Right cardiac atrium (tissue), 5 donors: ENCODE data around the gene BMP8A. TPM values are rescaled to one million over a fixed set of nuclear protein-coding genes. Genes with fewer than 3 reads are reported as not detected.
"Not testable (repeated sequence)": the region's sequence is repeated elsewhere in the genome, so short reads cannot be mapped to it uniquely, and the experiment has no call there.

Experiments
- ATAC-seq, 2 donors: fragments of 200-7000 bp; cut with Tn5 transposase; one replicate each; pipeline versions ENCODE4 v1.8.0 to v1.9.1; 2020; ENCODE audit warnings: moderate library complexity in 2 of 2, mild to moderate bottlenecking in 1 of 2
- DNase-seq, 3 donors: peaks; one replicate each; pipeline ENCODE4 v3.0.0-alpha.2; 2020
- H3K27ac ChIP-seq: one replicate; pipeline ENCODE4 v1.5.1; 2013; ENCODE audit warnings: mild to moderate bottlenecking, low read length, control low read depth, moderate library complexity
- H3K27me3 ChIP-seq: one replicate; pipeline ENCODE4 v1.6.1; 2013; ENCODE audit not compliant: control insufficient read depth, insufficient read depth
- H3K4me1 ChIP-seq: one replicate; pipeline ENCODE4 v1.6.1; 2013; ENCODE audit warnings: low read length; ENCODE audit not compliant: control insufficient read depth, insufficient read depth
- H3K4me3 ChIP-seq: one replicate; pipeline ENCODE4 v1.5.1; 2013; ENCODE audit warnings: low read length, control low read depth
- H3K9me3 ChIP-seq: one replicate; pipeline ENCODE4 v1.6.1; 2013; ENCODE audit warnings: low read length; ENCODE audit not compliant: control insufficient read depth
- WGBS: extraction: QIAGEN DNeasy Blood & Tissue Kit; methylation state at CpG from one replicate; pipeline ENCODE4 v1.1.7; 2013; 5-methylcytosine and 5-hydroxymethylcytosine counted together
- intact Hi-C, 4 donors: fragments of 100-400 bp; cut with DNase I; formaldehyde crosslinking; loops; one replicate each; pipeline versions ENCODE4 v1.11.0 to v1.14.0; 2022 to 2023
- polyA plus RNA-seq: library from polyadenylated mRNA; stranded (reverse); fragments of 200-250 nt; gene quantifications from one replicate; pipeline ENCODE4 v1.2.3, GENCODE V29; 2013
- total RNA-seq, 4 donors: library from RNA; stranded (reverse); fragmentation: NEBNext Ultra II Directional; extraction: Animal tissue kit (Norgen Biotek cat#: 25700); gene quantifications; one replicate each; pipeline ENCODE4 v1.2.1, GENCODE V29; 2021
- donor health status: healthy with polysubstance abuse.
- donor health status: DM: no; HTN: yes; CAD: no.
- donor health status: DM: no; HTN: no; CAD: no.
- donor health status: DM: no; HTN: yes; CAD: no; lungs with severe emphysema.
- donor health status: DM: yes; HTN: yes; CAD: no.

The BMP8A gene
- total and polyA plus RNA-seq, 5 donors: 0.32 to 2.5 (median 2.0) TPM

GRCh38 chr1:39494671-39495410 is 3.4 kb downstream of the BMP8A start:
- ATAC-seq (no peak), DNase-seq (no peak)
- WGBS: 82% methylated on average over 13 of the region's 14 CpGs
- Histone ChIP-seq H3K27me3 (no peaks in the 10 kb centered on the region), H3K4me1 (peaks cover 4% of the 10 kb centered on the region), H3K9me3 (no peaks in the 10 kb centered on the region), H3K27ac (no peak overlapping the region), H3K4me3 (no peak overlapping the region)
- intact Hi-C loops: no loop called here

- intact Hi-C loops, H3K27me3 ChIP-seq, DNase-seq, H3K9me3 ChIP-seq, ATAC-seq, H3K4me1 ChIP-seq, H3K27ac ChIP-seq, H3K4me3 ChIP-seq: not testable (repeated sequence)
- 96% methylated on average over 5 of the region's 5 CpGs for WGBS
Measured at GRCh38 chr1:39496520-39496919, 5.1 kb downstream of the BMP8A start.

DNA sequence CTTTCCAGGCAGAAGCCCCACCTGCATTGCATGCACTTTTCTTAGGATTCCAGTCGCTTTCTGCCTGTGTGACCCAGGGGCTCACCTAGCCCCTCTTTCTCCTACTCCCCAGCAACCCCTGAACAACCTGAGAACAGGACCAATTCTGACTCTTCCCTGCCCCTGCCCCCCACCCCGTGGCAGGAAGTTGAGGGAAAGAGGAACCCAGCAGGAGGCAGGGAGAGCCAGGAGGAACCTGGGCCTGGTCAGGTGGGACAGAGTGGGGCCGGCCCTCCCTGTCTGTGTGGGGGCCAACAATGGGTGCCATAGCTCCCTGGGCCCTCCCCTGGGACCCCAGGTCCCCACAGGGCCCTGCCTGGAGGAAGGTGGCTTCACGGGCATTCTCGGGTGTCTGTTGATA is 6.1 kb downstream of the BMP8A start:
- H3K9me3 ChIP-seq: no peaks in the 10 kb centered on the region
- no peaks in the 10 kb centered on the region for H3K27me3 ChIP-seq
- intact Hi-C loops: no loop called here
- DNase-seq (no peak), ATAC-seq (no peak)
- H3K4me1 ChIP-seq: no peaks in the 10 kb centered on the region
- no peak overlapping the region for H3K27ac ChIP-seq
- 72% methylated on average over 5 of the region's 5 CpGs for WGBS
- H3K4me3 ChIP-seq: no peak overlapping the region

DNA sequence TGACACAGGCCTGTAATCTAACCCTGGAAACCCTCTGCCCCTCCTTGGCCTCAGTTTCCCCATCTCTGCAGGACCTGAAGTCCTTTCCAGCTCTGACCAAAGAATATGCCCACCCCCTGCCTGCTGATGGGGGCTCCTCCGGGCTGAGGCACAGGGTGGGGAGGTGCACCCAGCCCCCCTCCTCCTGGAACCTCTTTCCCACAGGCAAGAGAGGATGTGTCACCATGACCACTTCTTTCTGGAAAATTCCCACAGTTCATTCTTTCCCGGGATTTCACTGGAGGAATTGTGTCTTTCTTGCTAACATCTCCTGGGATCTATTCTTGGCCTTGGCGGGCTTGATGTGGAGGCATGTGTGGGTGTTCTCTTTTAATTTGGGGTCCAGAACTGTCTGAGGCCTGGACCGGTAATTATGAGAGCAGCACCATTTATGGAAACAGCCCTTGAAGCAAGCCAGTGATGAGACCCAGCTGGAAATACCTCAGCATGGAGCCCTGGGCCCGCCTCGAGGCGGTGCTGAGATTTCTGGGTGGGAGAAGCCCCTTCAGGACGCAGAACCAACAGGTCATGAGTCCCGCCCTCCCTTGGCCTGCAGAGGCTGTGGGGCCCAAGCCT is 6.8 kb downstream of the BMP8A start:
- DNase-seq, ATAC-seq, H3K9me3 ChIP-seq, H3K27ac ChIP-seq, H3K4me1 ChIP-seq, H3K27me3 ChIP-seq, intact Hi-C loops, H3K4me3 ChIP-seq: not testable (repeated sequence)
- 63% methylated on average over 9 of the region's 9 CpGs for WGBS

DNA sequence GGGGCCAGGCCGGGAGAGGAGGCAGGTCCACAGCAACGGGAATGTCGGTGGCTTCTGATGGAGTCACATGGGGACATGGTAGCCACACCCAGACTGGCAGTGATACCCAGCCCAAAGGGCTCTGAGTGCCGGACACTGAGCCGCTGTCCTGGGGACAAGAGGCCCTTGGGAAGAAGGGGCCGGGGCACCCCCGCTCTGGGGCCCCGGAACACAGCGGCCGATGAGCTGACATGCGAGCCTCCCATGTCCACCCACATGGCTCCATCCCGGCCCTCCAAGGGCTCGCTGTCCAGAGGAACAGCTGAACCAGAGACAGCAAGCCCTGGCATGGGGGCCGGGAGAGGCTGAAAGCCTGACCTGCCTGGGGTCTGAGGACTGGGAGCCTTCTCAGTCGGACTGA is 7.4 kb downstream of the BMP8A start:
- H3K27ac ChIP-seq, intact Hi-C loops, H3K4me3 ChIP-seq, H3K27me3 ChIP-seq, H3K4me1 ChIP-seq, DNase-seq, H3K9me3 ChIP-seq: not testable (repeated sequence)
- peak; percentile 7 to 8 for ATAC-seq
- 73% methylated on average over 12 of the region's 15 CpGs for WGBS

- no peaks in the 10 kb centered on the region for H3K4me1 ChIP-seq
- peak overlapping the region; percentile 73 for H3K27ac ChIP-seq
- ATAC-seq (peak; percentile 80), DNase-seq (peak; percentile 55 to 82 (median 81))
- no peaks in the 10 kb centered on the region for H3K9me3 ChIP-seq
- WGBS: 31% methylated on average over 5 of the region's 5 CpGs
- no peaks in the 10 kb centered on the region for H3K27me3 ChIP-seq
- intact Hi-C loops: no loop called here
- no peak overlapping the region for H3K4me3 ChIP-seq
Measured at GRCh38 chr1:39499668-39500067, 8.2 kb downstream of the BMP8A start.

DNA sequence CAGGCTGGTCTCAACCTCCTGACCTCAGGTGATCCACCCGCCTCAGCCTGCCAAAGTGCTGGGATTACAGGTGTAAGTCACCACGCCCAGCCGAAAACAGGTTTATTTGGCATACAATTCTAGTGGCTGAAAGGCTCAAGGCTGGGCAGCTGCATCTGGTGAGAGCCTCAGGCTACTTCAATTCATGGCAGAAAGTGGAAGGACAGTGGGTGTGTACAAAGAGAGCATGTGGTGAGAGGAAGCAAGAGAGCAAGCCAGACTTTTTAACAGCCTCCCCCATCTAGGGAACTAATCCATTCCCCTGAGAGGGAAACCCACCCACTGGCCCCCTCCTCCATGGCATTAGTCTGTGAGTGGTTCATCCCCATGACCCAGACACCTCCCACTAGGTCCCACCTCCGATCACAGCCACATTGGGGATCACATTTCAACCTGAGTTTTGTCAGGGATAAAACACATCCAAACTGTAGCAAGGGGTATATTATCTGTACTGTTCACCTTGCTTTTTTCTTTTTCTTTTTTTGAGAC is 9.5 kb downstream of the BMP8A start:
- intact Hi-C loops: no loop called here
- DNase-seq: no peak
- Histone ChIP-seq H3K9me3 (no peaks in the 10 kb centered on the region), H3K4me3 (no peak overlapping the region), H3K27ac (no peak overlapping the region), H3K4me1 (no peaks in the 10 kb centered on the region), H3K27me3 (no peaks in the 10 kb centered on the region)
- no peak for ATAC-seq
- WGBS: 94% methylated on average over 4 of the region's 4 CpGs

DNA sequence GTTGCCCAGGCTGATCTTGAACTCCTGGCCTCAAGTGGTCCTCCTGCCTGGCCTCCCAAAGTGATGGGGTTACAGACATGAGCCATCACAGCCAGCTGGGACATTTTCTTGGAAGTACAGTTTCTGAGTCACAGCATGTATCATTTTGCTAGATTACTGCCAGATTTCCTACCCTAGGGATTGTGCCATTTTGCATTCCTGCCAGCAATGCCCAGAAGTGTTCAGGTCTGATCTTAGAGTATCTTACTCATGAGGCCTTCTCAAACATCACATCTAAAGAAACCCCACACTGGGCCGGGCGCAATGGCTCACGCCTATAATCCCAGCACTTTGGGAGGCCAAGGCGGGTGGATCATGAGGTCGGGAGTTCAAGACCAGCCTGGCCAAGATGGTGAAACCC is 10.2 kb downstream of the BMP8A start:
- DNase-seq: no peak

DNA sequence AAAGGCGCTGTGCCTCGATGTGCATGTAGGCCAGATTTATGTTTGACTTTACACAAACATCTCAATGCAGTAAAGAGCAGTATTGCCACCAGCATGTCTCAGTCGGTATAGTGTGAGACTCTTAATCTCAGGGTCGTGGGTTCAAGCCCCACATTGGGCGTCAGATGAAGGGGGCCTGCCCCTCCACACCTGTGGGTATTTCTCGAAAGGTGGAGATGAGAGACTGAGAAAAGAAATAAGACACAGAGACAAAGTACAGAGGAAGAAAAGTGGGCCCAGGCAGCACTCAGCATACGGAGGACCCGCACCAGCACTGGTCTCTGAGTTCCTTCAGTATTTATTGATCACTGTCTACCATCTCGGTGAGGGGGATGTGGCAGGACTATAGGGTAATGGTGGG is 13.0 kb downstream of the BMP8A start:
- H3K27me3 ChIP-seq, H3K4me1 ChIP-seq, H3K9me3 ChIP-seq, intact Hi-C loops, ATAC-seq, H3K4me3 ChIP-seq, DNase-seq, H3K27ac ChIP-seq: not testable (repeated sequence)
- 84% methylated on average over 9 of the region's 9 CpGs for WGBS

More for the DNA sequence above, 10.2 kb downstream of the BMP8A start:
- no peaks in the 10 kb centered on the region for H3K4me1 ChIP-seq
- H3K4me3 ChIP-seq: no peak overlapping the region
- no peaks in the 10 kb centered on the region for H3K9me3 ChIP-seq
- intact Hi-C loops: no loop called here
- no peaks in the 10 kb centered on the region for H3K27me3 ChIP-seq
- ATAC-seq: no peak
- H3K27ac ChIP-seq: no peak overlapping the region
- 76% methylated on average over 5 of the region's 5 CpGs for WGBS

DNA sequence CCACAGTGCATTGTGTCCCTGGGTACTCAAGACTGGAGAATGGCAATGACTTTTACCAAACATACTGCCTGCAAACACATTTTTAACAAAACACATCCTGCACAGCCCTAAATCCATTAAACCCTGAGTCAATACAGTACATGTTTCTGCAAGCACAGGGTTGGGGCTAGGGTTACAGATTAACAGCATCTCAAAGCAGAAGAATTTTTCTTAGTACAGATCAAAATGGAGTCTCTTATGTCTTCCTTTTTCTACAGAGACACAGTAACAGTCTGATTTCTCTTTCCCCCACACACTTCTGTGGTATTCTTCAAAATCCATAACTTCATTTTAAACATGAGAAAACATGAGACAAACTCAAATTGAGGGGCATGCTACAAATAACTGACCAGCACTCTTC is 13.9 kb downstream of the BMP8A start:
- Histone ChIP-seq H3K27ac (no peak overlapping the region), H3K9me3 (no peaks in the 10 kb centered on the region), H3K4me1 (no peaks in the 10 kb centered on the region), H3K27me3 (no peaks in the 10 kb centered on the region), H3K4me3 (no peak overlapping the region)
- DNase-seq (no peak), ATAC-seq (no peak)
- intact Hi-C loops: no loop called here

DNA sequence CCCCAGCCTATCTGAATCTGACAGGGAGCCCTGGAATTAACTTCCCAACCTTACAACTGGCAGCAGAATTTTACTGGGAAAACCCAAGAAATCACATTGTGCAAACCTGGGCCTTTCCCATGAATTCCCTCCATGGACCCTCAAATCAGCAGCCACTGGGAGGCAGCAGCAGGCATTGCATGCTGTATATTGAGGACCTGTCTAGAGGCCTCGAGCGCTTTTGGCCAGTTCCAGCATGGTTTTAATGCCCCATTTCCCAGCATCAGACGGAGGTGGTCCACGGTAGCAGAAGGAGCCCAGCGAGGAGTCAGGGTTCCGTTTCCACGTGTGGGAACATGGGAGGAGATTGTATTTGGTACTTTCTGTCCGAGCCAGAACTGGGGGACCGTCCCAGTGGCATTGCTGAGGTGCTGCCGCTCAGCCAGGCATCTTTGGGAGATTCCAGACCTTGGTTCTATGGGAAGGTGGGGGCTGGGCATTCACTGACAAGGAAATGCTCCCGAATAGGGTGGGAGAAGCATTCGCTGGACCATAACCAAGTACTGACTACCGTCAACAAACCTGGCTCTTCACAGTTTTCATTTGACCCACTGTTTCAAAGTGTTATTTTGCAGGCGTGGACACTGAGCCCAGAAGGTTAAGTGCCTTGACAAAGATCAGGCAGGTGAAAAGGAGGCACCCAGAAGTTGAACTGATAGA is 15.9 kb downstream of the BMP8A start:
- WGBS: 82% methylated on average over 14 of the region's 14 CpGs
- intact Hi-C loops: no loop called here
- Histone ChIP-seq H3K4me3 (no peak overlapping the region), H3K4me1 (no peaks in the 10 kb centered on the region), H3K27me3 (no peaks in the 10 kb centered on the region), H3K27ac (no peak overlapping the region), H3K9me3 (no peaks in the 10 kb centered on the region)
- DNase-seq: no peak
- ATAC-seq: no peak
